Activated naive CD4-positive, alpha-beta T cell (primary cell): ENCODE measurements around the gene ZPBP2.
A peak's percentile ranks its signal among the peaks of the same experiment; 100 is the strongest.
"Not testable (repeated sequence)": the region's sequence is repeated elsewhere in the genome, so short reads cannot be mapped to it uniquely, and the experiment has no call there.

Experiments
- DNase-seq, 4 experiments: peaks; one replicate each; lab custom pipeline; 2025; lab: John Stamatoyannopoulos, UW

ZPBP2 gene

GRCh38 chr17:39855911-39856649, 11.9 kb upstream of the ZPBP2 start:
- not testable (repeated sequence) for DNase-seq

DNA sequence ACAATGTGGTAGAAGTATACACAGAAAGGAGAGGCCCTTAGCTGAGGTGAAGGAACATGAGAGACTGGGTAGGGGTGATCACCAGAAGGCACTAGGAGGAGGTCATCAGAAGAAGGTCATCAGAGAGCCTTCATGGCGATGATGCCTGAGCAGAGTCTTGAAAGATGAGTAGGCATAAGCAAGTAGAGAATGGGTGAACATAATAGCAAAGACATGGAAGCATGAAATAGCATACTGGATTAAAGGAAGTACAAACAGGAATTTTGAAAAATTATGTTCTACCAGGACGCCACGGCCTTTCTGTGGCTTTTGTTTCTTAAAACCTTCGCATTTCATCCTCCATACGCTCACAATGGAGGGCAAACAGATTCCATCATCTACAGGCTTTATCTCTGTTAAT, 6.8 kb upstream of the ZPBP2 start:
- DNase-seq: no peak

GRCh38 chr17:39863244-39863917, 4.6 kb upstream of the ZPBP2 start:
- no peak for DNase-seq

DNA sequence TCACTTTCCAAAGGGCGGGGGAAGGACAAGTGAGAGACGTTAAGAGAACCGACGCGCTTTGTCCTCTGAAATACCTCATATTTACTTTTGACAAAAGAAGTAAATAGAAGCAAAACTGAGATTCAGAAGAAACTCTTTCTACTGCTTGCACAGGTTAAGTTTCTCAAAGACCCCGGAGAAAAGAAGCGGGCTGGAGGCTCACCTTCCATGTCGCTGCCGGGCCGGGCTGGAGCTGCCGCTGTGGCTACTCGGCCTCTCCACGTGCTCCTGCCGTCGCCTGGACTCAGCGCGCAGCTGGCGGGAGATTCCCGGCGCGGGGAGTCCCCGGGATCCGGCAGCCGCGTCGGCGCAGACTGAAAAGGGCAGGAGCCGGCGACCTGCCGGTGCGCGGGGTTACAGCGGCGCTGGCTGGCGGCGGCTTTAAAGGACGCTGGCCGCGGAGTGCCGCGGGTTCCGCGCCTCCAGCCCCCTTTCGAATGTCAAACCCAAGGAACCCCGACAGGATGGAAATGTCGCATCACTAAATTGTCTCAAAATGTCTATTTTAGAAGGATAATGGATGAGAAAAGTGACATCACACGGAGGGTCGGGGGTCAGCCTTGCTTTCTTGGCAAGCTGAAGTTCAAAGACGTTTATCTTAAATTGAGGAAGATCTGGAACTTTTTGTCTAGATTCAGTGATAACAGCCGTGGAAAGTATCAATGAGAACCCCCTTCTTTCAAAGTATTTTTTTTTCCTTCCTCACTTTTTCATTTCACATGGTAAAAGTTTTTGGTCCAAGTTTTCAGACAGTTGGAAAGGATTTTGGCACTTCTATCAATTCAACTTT, 3.9 kb upstream of the ZPBP2 start, which contains the start of gene IKZF3:
IKZF3 (minus strand) TSS at position 395 of the 829 bp plus-strand sequence; CDS start at position 209, 186 bp downstream.
- peak; percentile 63 to 66 (median 63) for DNase-seq

DNA sequence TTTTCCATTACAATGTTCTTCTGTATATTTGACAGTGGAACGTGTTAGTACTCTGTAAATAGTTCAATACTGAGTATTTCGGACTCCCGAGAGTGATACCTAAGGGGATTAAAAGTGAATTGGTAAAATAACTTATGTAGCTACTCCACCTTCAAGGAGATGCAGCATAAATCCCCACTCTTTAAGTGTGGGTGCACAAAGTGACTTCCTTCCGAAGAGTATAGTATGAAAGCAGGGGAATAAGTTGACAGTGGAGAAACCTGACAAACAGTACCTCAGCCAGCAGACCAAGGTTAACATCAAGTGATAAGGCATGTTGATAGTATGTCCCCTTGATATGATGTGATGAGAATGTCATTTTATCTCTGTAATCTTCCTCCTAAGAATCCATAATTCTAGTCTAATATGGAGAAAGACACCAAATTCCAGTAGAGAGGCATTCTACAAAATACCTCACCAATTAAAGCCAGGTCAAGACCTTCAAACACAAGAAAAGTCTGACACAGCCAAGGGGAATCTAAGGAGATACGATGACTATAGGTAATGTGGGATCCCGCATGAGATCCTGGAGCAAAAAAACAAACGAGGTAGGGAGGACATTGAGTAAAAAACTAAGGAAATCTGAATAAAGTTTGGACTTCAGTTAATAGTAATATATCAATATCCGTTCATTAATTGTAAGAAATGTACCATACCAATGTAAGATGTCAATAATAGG, 1.8 kb upstream of the ZPBP2 start:
- DNase-seq: no peak

- DNase-seq: no peak
Observed at GRCh38 chr17:39867084-39867879, 720 bp upstream of the ZPBP2 start.

GRCh38 chr17:39868554-39868942, 546 bp downstream of the ZPBP2 start:
- no peak for DNase-seq

DNA sequence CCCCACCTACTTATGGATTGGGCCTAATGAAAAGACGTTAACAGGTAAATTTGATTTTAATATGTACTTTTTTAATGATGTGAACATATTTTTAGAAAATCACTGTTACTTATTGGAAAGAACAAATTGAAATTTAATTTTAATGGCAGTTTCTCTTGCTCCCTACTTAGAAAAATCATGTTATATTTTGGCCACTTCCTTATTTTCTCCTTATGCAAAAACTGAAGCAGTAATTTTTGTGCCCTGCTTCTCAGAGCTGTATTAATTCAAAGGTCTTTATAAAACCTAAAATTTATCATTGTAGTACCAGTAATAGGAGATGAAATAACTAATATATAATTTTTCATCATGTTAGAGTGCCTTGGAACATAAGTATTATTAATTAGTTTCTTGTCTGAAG, 2.8 kb downstream of the ZPBP2 start:
- no peak for DNase-seq

DNA sequence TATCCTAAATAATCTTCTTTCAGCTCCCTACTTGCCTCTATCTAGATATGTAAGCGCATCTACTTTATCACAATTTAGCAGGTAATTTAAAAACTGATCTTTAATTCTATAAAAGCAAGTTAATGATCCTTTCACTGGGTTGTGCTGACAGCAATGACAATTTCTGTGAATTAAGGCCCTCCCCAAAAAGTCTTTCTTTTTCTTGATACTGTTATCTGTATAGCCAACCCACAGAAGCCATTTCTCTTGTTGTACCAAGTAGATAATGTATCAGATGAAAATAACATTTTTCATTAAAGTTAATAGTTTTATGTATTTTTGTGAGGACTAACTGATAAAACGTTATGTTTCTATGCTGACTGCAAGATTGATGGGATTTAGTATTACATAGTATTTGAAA, 3.8 kb downstream of the ZPBP2 start:
- DNase-seq: no peak

DNA sequence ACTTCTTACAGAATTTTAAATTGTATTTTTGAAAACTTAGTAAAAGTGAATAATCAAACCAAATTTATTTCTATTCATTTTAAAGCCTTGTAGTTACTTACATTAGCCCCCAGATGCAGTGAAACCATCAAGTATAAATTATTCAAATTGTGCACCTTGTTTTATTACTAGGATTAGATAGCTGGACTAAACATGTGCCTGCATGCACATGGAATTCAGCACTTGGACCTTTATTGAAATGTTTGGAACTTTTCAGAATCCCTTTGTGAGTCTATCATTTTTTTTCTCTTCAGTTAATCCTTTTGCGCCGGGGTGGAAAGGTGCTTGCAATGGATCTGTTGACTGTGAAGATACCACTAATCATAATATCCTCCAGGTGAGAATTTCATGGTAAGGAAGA, 4.7 kb downstream of the ZPBP2 start:
- DNase-seq: no peak

DNA sequence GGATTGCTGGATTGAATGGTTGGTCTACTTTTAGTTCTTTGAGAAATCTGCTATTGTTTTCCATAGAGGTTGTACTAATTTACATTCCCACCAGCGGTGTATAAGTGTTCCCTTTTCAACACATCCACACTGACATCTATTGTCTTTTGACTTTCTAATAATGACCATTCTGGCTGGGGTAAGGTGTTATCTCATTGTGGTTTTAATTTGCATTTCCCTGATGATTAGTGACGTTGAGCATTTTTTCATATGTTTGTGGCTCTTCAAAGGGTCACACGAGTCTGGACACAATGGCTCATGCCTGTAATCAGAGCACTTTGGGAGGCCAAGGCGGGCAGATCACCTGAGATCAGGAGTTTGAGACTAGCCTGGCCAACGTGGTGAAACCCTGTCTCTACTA, 18.1 kb downstream of the ZPBP2 start:
- not testable (repeated sequence) for DNase-seq

- DNase-seq: no peak
Observed at GRCh38 chr17:39887078-39887477, 19.1 kb downstream of the ZPBP2 start.

- no peak for DNase-seq
Observed at GRCh38 chr17:39889200-39889599, 21.2 kb downstream of the ZPBP2 start.

GRCh38 chr17:39894681-39895376, 26.8 kb downstream of the ZPBP2 start:
- no peak for DNase-seq

- DNase-seq: no peak
Observed at GRCh38 chr17:39898088-39898487, 30.1 kb downstream of the ZPBP2 start.

DNA sequence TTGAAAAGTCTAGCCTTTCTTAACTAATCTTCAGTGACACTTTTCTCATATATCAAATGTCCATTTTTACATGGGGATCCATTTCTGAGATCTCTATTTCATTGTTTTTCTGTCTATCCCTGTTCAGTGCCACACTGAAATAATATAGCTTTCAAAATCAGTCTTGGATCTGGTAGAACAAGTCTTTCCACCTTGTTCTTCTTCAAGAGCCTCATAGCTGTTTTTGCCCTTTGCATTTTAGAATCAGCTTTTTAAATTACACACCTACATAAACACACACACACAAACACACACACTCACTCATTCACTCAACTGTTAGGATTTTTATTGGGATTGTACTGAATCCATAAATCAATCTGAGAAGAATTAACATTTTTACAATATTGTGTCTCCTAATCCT, 31.2 kb downstream of the ZPBP2 start:
- DNase-seq: no peak

DNA sequence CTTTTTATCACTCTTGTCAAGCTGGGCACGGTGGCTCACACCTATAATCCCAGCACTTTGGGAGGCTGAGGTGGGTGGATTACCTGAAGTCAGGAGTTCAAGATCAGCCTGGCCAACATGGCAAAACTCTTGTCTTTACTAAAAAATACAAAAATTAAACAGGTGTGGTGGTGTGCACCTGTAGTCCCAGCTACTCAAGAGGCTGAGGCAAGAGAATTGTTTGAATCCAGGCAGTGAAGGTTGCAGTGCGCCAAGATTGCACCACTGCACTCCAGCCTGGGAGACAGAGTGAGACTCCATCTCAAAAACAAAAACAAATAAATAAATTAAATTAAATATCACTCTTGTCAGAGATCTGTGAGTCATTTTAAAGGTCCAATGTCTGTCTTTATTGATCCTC, 34.0 kb downstream of the ZPBP2 start:
- DNase-seq: not testable (repeated sequence)

DNA sequence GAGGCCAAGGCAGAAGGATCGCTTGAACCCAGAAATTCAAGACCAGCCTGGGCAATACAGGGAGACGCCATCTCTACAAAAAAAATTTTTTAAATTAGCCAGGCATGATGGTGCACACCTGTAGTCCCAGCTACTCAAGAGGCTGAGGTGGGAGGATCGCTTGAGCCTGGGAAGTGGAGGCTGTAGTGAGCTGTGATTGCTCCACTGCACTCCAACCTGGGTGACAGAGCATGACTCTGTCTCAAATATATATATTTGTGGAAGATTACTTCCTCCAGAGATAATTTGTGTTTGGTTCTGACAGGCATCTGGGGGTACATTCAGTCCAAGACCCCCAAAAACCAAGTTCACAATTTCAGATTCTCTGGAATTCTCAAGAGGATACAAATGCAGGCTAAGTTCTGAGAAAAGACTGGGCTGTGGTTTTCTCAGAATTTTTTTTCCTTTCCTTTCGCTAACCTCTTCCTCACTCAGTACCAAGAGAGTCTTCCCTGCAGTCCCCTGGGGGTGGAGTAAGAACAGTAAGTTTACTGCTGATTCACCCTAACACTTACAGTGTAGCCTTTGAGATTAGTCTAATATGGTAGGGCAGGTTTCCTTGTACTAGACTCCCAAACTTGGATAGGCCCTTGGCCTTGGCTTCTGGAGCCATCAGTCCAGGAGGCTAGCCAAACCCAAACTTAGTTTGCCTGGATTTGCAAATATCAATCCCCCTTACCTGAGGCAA, 35.3 kb downstream of the ZPBP2 start:
- DNase-seq: no peak

- no peak for DNase-seq
Observed at GRCh38 chr17:39904990-39905288, 36.9 kb downstream of the ZPBP2 start.

- DNase-seq: no peak
Observed at GRCh38 chr17:39908789-39909352, 40.9 kb downstream of the ZPBP2 start.
